ENCODE measurements around the gene TNNT2.

- TF ChIP-seq CTCF (IDR thresholded peaks at IDR 0.05) (no peak), POLR2A (IDR thresholded peaks at IDR 0.05) (no peak)
Observed at GRCh38 chr1:201386208-201386607, 8.7 kb upstream of the TNNT2 start.
